Occipital lobe (tissue), 2 donors: ENCODE results near the gene MRPL18. TPM values are rescaled to one million over a fixed set of nuclear protein-coding genes. Genes with fewer than 3 reads are reported as not detected.
"Not testable (repeated sequence)": the region's sequence is repeated elsewhere in the genome, so short reads cannot be mapped to it uniquely, and the experiment has no call there.

Experiments used
- DNase-seq: peaks from one replicate; lab custom pipeline; 2025; lab: John Stamatoyannopoulos, UW
- total RNA-seq: library from RNA; depleted of rRNA; stranded (reverse); fragments of >200 nt; gene quantifications from one replicate; pipeline ENCODE4 v1.2.3, GENCODE V29; 2014

The MRPL18 gene
- 44.5 TPM for total RNA-seq

DNA sequence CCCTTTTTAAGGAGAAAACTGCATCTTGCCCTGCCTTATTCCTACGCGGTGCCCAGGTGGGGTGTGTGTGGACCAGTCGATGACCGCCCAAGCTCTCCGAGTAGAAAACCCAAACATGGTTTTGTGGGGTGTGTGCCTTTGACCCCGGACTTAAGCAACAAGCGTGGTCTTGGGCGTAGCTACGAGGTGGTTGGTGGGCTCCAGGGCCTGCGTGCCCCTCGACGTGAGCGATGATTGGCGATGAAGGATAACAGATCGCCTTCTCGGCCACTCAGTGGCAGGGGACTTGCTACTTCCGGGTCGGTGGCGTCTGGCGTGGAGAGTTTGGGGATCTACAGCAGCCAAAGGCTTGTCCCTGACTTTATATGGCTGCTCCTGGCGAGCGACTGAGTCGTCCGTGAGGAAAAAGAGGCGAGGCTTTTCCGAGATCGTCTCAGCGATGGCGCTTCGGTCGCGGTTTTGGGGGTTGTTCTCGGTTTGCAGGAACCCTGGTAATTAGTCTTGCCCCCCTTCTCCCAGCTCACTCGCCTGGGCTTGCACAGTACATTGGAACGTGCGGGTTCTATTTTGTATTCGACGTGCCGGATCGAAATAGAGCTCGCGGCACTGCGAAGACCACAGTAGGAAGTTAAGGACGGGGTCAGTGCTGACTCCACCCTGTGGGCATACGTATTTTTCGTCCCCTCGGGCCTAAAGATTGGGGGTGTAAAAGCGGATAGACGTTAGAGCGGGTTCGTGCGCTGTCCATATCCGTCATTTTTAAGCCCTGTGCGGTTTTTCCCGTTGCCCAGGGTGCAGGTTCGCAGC lies at the start of gene MRPL18:
MRPL18 (plus strand) TSS at position 319 of the 807 bp plus-strand sequence; CDS start at position 440, 121 bp downstream.
- DNase-seq: peak; percentile 96

- no peak for DNase-seq
These were observed 48.1 kb upstream of the MRPL18 start for GRCh38 chr6:159742165-159742564.

DNA sequence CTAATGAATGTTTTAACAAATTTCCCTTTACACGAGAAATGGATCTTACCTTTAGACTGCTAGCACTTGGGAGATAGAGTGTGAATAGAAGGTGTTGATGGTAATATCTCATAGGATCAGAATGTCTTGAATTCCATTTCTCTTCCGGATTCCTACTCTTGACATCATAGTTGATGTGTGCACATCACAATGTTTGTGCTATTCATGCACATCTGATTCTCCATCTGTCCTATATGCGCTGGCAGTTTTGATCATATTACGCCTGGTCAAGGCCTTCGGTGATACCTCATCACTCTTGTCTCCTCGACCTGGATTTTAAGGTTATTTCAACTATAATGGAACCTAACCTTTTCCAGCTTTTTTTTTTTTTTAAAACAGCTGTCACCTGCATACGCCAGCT lies 45.2 kb upstream of the MRPL18 start:
- no peak for DNase-seq

DNA sequence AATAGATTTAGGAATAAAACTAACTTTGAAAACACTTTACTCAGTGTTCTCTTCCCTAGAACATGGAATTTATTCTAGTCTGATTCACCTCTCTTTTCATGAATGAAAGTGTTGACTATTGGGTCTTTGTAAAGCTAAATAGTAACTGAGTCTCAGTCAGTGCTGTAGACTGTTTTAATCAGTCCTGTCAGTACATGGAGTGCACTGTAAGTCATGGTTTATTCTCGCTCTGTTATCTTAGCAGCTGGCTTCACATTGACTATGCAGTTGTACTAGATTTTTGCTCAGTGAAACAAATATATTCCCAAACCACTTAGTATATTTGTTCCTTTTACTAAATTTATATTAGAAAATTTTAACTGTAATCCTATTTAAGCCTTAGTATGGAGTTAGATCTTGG lies 43.5 kb upstream of the MRPL18 start:
- DNase-seq: no peak

GRCh38 chr6:159748127-159748526 lies 42.1 kb upstream of the MRPL18 start:
- DNase-seq: not testable (repeated sequence)

DNA sequence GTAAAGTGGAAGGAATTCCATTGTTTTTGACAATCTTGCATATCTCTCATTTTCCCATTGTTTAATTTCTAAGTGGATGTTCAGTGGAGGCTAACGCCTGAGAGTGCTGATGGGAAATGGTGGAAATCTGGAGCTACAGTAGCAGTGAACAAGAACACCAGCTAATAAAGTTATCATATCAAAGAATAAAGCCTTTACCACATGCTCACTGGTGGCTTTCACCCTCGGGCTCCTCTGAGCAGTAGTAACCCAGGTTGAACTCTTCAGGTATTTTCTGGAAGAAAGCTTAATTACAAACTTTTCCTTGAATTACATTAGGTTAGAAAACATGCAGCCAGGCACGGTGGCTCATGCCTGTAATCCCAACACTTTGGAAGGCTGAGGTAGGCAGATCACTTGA lies 38.8 kb upstream of the MRPL18 start:
- DNase-seq: no peak

- DNase-seq: no peak
These were observed 37.0 kb upstream of the MRPL18 start for GRCh38 chr6:159753081-159753872.

DNA sequence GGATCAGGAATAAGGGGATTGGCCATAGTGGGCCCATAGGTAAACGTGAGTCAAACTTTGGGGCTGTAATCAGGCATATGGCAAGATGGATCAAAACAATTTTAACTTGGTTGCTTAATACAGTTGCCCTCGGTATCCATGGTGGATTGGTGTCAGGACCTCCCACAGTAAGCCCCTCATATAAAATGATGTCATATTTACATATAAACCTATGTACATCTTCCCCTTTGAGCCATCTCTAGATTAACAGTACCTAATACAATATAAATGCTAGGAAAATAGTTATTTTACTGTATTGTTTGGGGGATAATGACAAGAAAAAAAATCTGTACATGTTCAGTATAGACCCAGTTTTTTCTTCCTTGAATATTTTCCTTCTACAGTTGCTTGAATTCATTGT lies 35.9 kb upstream of the MRPL18 start:
- no peak for DNase-seq

- peak; percentile 27 for DNase-seq
These were observed 35.0 kb upstream of the MRPL18 start for GRCh38 chr6:159754959-159755914.

DNA sequence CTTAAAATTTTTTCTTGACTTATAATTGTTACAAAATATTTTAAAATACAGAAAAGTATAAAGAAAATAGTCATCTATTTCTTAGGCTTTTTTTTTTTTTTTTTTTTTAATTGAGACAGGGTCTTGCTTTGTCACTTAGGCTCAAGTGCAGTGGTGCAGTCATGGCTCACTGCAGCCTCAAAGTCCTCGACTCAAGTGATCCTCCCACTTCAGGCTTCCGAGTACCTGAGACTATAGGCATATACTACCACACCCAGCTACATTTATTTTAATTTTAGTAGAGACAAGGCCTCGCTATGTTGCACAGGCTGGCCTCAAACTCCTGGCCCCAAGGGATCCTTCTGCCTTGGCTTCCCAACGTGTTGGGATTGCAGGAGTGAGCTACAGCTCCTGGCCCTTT lies 33.8 kb upstream of the MRPL18 start:
- no peak for DNase-seq

DNA sequence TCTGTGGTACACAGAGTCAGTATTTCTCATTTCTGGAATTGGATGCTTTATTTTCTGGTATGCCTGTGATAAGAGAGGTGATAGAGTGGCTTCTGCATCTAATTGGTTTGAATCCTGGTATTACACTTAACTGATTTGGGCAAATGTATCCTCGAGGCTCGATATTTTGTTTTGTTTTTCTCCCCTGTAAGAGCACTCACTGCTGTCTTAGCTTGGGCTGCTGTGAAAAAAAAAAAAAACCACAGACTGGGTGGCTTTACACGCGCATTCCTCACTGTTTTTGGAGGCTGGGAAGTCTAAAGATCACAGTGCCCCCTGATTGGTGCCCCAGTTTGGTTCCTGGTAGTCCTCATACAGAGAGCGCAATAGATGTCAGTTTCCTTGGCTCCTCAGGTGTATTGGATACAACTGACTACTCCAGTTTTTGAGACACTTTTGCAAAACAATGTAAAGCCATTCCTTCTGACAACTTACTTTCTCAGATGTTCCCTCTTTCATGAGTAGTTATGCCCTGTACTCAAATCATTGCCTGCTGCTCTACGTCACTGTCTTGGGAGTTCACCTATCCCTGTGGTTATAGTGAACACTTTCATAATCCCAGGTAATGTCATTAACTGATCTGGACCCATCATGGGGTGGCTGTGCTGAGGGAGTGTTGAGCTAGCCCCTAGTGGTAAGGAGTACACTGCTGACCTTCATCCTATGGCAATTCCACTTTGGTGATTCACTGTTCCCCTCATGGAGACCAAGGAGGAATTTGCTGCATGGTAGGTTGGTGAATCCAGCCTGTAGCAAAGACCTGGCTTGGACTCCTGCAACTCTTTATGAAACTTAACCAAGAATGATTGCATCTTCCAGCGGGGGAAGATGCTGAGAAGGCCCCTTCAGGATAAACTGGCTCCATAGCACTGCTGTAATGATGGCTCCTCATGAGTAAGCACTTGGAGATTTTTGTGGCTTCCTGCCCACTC lies 32.0 kb upstream of the MRPL18 start:
- DNase-seq: no peak

- no peak for DNase-seq
These were observed 30.6 kb upstream of the MRPL18 start for GRCh38 chr6:159759645-159760044.

- no peak for DNase-seq
These were observed 29.6 kb upstream of the MRPL18 start for GRCh38 chr6:159760602-159761057.

- no peak for DNase-seq
These were observed 29.0 kb upstream of the MRPL18 start for GRCh38 chr6:159761129-159761872.

- DNase-seq: peak; percentile 96
These were observed 28.2 kb upstream of the MRPL18 start, which contains the start of gene ACAT2 for GRCh38 chr6:159761873-159762680. Gene ACAT2 (plus strand): TSS chr6:159762045. CDS start chr6:159762088, 43 bp downstream.

DNA sequence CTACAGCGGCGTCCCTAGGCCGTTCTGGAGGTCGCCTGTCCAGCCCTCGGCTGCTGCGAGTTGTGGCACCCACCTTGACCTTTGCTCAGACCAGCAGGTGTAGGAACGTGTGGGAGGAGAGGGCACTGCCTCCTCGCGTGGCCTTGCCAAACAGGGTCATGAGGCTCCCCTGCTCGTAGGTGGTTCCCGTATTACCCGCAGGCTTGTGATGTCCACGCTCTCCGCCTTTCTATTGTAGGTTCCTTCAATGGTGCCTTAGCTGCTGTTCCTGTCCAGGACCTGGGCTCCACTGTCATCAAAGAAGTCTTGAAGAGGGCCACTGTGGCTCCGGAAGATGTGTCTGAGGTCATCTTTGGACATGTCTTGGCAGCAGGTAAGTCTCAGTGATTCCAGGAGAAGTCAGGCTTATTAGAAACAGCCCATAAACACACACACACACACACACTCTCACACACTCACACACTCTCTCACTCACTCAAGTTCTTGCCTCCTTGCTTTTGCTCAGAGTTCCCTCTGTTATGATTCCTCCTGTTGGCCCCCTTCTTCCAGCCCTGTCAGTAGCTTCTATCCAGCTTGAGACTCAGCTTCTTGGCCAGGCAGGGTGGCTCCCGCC lies 27.5 kb upstream of the MRPL18 start:
- no peak for DNase-seq

- no peak for DNase-seq
These were observed 23.4 kb upstream of the MRPL18 start for GRCh38 chr6:159766906-159767305.

GRCh38 chr6:159769470-159769869 lies 20.8 kb upstream of the MRPL18 start:
- no peak for DNase-seq
